GM19099 (cell line): Measurements from ENCODE around the gene FOLR1.

Experiments used
- POLR2A ChIP-seq: IDR thresholded peaks from 3 replicates; pipeline ENCODE4 v1.6.1; 2011; ENCODE audit warnings: low read depth; ENCODE audit not compliant: insufficient read length; ENCODE audit errors: extremely low read depth

FOLR1 gene

GRCh38 chr11:72191961-72192381 lies at the start of gene FOLR1:
Gene FOLR1, plus strand, starts transcription at chr11:72192140. Its CDS starts 34 bp downstream, at chr11:72192174.
- TF ChIP-seq POLR2A: no peak

GRCh38 chr11:72144807-72145565 lies 47.0 kb upstream of the FOLR1 start:
- TF ChIP-seq POLR2A: no peak

GRCh38 chr11:72146625-72147024 lies 45.3 kb upstream of the FOLR1 start:
- no peak for TF ChIP-seq POLR2A

- no peak for TF ChIP-seq POLR2A
These were observed 41.1 kb upstream of the FOLR1 start for GRCh38 chr11:72150882-72151281.

GRCh38 chr11:72154816-72155215 lies 37.1 kb upstream of the FOLR1 start:
- TF ChIP-seq POLR2A: no peak

GRCh38 chr11:72155751-72156150 lies 36.2 kb upstream of the FOLR1 start:
- no peak for TF ChIP-seq POLR2A

- no peak for TF ChIP-seq POLR2A
These were observed 34.8 kb upstream of the FOLR1 start for GRCh38 chr11:72157131-72157530.

- no peak for TF ChIP-seq POLR2A
These were observed 31.6 kb upstream of the FOLR1 start for GRCh38 chr11:72160319-72160718.

- TF ChIP-seq POLR2A: no peak
These were observed 28.9 kb upstream of the FOLR1 start for GRCh38 chr11:72162891-72163492.

- TF ChIP-seq POLR2A: no peak
These were observed 18.6 kb upstream of the FOLR1 start for GRCh38 chr11:72173291-72173690.

GRCh38 chr11:72174302-72175070 lies 17.5 kb upstream of the FOLR1 start:
- TF ChIP-seq POLR2A: no peak

- no peak for TF ChIP-seq POLR2A
These were observed 14.3 kb upstream of the FOLR1 start for GRCh38 chr11:72177656-72178055.

GRCh38 chr11:72179049-72179803 lies 12.7 kb upstream of the FOLR1 start:
- no peak for TF ChIP-seq POLR2A

GRCh38 chr11:72179804-72180396 lies 12.0 kb upstream of the FOLR1 start:
- no peak for TF ChIP-seq POLR2A

- TF ChIP-seq POLR2A: no peak
These were observed 3.7 kb upstream of the FOLR1 start for GRCh38 chr11:72188267-72188666.

GRCh38 chr11:72189455-72190250 lies 2.3 kb upstream of the FOLR1 start:
- TF ChIP-seq POLR2A: no peak
